ENCODE measurements around the gene CCDC102B.

Gene CCDC102B

GRCh38 chr18:68769461-68769860 lies 28.4 kb upstream of the CCDC102B start:
- Histone ChIP-seq H3K36me3 (ENCODE audit: low read length) (no peaks in the 10 kb centered on the region), H3K27ac (ENCODE audit: low read depth, low read length) (no peak overlapping the region), H3K4me2 (ENCODE audit: low read depth, low read length, poor library complexity, severe bottlenecking) (no peak overlapping the region), H3K4me3 (ENCODE audit: insufficient read depth, low read length, poor library complexity, severe bottlenecking) (no peak overlapping the region), H2AFZ (ENCODE audit: low read depth, low read length, severe bottlenecking) (no peak overlapping the region), H3F3A (ENCODE audit: insufficient read depth) (no peaks in the 10 kb centered on the region), H3K9me3 (ENCODE audit: insufficient read depth, low read length) (no peaks in the 10 kb centered on the region), H3K27me3 (ENCODE audit: low read length) (no peaks in the 10 kb centered on the region), H3K9ac (ENCODE audit: low read length) (no peak overlapping the region), H4K20me1 (ENCODE audit: low read depth, low read length) (no peaks in the 10 kb centered on the region), H3K9me2 (replicated peaks; ENCODE audit: insufficient read depth, low read length) (no peaks in the 10 kb centered on the region), H3K79me2 (ENCODE audit: insufficient read depth, low read length) (no peaks in the 10 kb centered on the region)
- TF ChIP-seq CTCF (IDR thresholded peaks at IDR 0.05; ENCODE audit: insufficient read depth, low read length, poor library complexity, severe bottlenecking) (no peak), EZH2phosphoT487 (conservative IDR thresholded peaks at IDR 0.05; ENCODE audit: low read length) (no peak)

GRCh38 chr18:68772268-68772667 lies 25.6 kb upstream of the CCDC102B start:
- no peaks in the 10 kb centered on the region for H3K9me2 ChIP-seq (replicated peaks; ENCODE audit: insufficient read depth, low read length)
- TF ChIP-seq EZH2phosphoT487 (conservative IDR thresholded peaks at IDR 0.05; ENCODE audit: low read length), result no peak
- TF ChIP-seq CTCF (IDR thresholded peaks at IDR 0.05; ENCODE audit: insufficient read depth, low read length, poor library complexity, severe bottlenecking), result no peak
- no peaks in the 10 kb centered on the region for H3K9me3 ChIP-seq (ENCODE audit: insufficient read depth, low read length)
- no peaks in the 10 kb centered on the region for H3F3A ChIP-seq (ENCODE audit: insufficient read depth)
- H2AFZ ChIP-seq (ENCODE audit: low read depth, low read length, severe bottlenecking), result no peak overlapping the region
- H3K27ac ChIP-seq (ENCODE audit: low read depth, low read length), result no peak overlapping the region
- H4K20me1 ChIP-seq (ENCODE audit: low read depth, low read length), result no peaks in the 10 kb centered on the region
- H3K9ac ChIP-seq (ENCODE audit: low read length), result no peak overlapping the region
- H3K27me3 ChIP-seq (ENCODE audit: low read length), result no peaks in the 10 kb centered on the region
- H3K4me3 ChIP-seq (ENCODE audit: insufficient read depth, low read length, poor library complexity, severe bottlenecking), result no peak overlapping the region
- no peak overlapping the region for H3K4me2 ChIP-seq (ENCODE audit: low read depth, low read length, poor library complexity, severe bottlenecking)
- H3K79me2 ChIP-seq (ENCODE audit: insufficient read depth, low read length), result no peaks in the 10 kb centered on the region
- H3K36me3 ChIP-seq (ENCODE audit: low read length), result no peaks in the 10 kb centered on the region

- H3K9me3 ChIP-seq (ENCODE audit: insufficient read depth, low read length), result no peaks in the 10 kb centered on the region
- no peak overlapping the region for H3K4me3 ChIP-seq (ENCODE audit: insufficient read depth, low read length, poor library complexity, severe bottlenecking)
- TF ChIP-seq CTCF (IDR thresholded peaks at IDR 0.05; ENCODE audit: insufficient read depth, low read length, poor library complexity, severe bottlenecking) (no peak), EZH2phosphoT487 (conservative IDR thresholded peaks at IDR 0.05; ENCODE audit: low read length) (no peak)
- H3K36me3 ChIP-seq (ENCODE audit: low read length), result no peaks in the 10 kb centered on the region
- no peak overlapping the region for H3K27ac ChIP-seq (ENCODE audit: low read depth, low read length)
- H3K27me3 ChIP-seq (ENCODE audit: low read length), result no peaks in the 10 kb centered on the region
- H3K9ac ChIP-seq (ENCODE audit: low read length), result no peak overlapping the region
- H2AFZ ChIP-seq (ENCODE audit: low read depth, low read length, severe bottlenecking), result no peak overlapping the region
- no peaks in the 10 kb centered on the region for H3K9me2 ChIP-seq (replicated peaks; ENCODE audit: insufficient read depth, low read length)
- no peaks in the 10 kb centered on the region for H3K79me2 ChIP-seq (ENCODE audit: insufficient read depth, low read length)
- H4K20me1 ChIP-seq (ENCODE audit: low read depth, low read length), result no peaks in the 10 kb centered on the region
- no peaks in the 10 kb centered on the region for H3F3A ChIP-seq (ENCODE audit: insufficient read depth)
- no peak overlapping the region for H3K4me2 ChIP-seq (ENCODE audit: low read depth, low read length, poor library complexity, severe bottlenecking)
Measured at GRCh38 chr18:68778280-68778886, 19.5 kb upstream of the CCDC102B start.

Measured in SU-DHL-6 (cell line).